Esophagus squamous epithelium (tissue), 4 donors: Measurements from ENCODE around the gene SKA3.

Source experiments
- CTCF ChIP-seq, 6 experiments: fragments of 450-650 bp in 4 of 6; fragments of 200-600 bp in 2 of 6; sonication (generic) in 2 of 6; IDR thresholded peaks; one replicate each; pipeline ENCODE4 v1.5.1; 2016 to 2019; ENCODE audit warnings: antibody characterized with exemption in 6 of 6, mild to moderate bottlenecking in 4 of 6, moderate library complexity in 4 of 6
- POLR2A ChIP-seq, 4 donors: fragments of 450-650 bp; IDR thresholded peaks; one replicate each; pipeline ENCODE4 v1.6.1; 2017; ENCODE audit warnings: antibody characterized with exemption in 4 of 4, mild to moderate bottlenecking in 4 of 4, moderate library complexity in 3 of 4

- TF ChIP-seq POLR2A (IDR thresholded peaks at IDR 0.05) (no peak), CTCF (IDR thresholded peaks at IDR 0.05) (no peak)
These were observed 26.3 kb downstream of the SKA3 start for GRCh38 chr13:21150013-21150412.
